Transverse colon (tissue), 4 donors: ENCODE results near the gene NME5. TPM values are rescaled to one million over a fixed set of nuclear protein-coding genes. Genes with fewer than 3 reads are reported as not detected.

Experiments
- DNase-seq: peaks from one replicate; pipeline ENCODE4 v3.0.0-alpha.2; 2019
- H3K27ac ChIP-seq, 4 donors: fragments of 200-600 bp; sonication (generic); 2 replicates each; pipeline ENCODE4 v1.5.1; 2016 to 2018; ENCODE audit warnings: inconsistent platforms in 4 of 4
- H3K27me3 ChIP-seq: fragments of 200-600 bp; sonication (generic); 2 replicates; pipeline ENCODE4 v1.5.1; 2017; ENCODE audit warnings: inconsistent platforms
- H3K36me3 ChIP-seq, 4 donors: fragments of 200-600 bp; sonication (generic); 2 replicates each; pipeline ENCODE4 v1.5.1; 2017 to 2019; ENCODE audit warnings: inconsistent platforms in 4 of 4
- H3K4me1 ChIP-seq, 4 donors: fragments of 200-600 bp; sonication (generic); 2 replicates each; pipeline ENCODE4 v1.5.1; 2017 to 2020; ENCODE audit warnings: inconsistent platforms in 4 of 4
- H3K4me3 ChIP-seq, 4 donors: fragments of 200-600 bp; sonication (generic); 1 replicate in 1 of 4; 2 replicates in 3 of 4; pipeline versions ENCODE4 v1.5.1 to v1.6.1; 2017 to 2019; ENCODE audit warnings: inconsistent platforms in 4 of 4
- H3K9me3 ChIP-seq, 2 donors: fragments of 200-600 bp; sonication (generic); 2 replicates each; pipeline ENCODE4 v1.5.1; 2017 to 2019; ENCODE audit warnings: inconsistent platforms in 2 of 2
- EP300 ChIP-seq: sonication (generic); formaldehyde crosslinking; IDR thresholded peaks from one replicate; pipeline ENCODE4 v1.6.1; 2017; ENCODE audit warnings: antibody characterized with exemption, low read depth
- POLR2A ChIP-seq: fragments of 450-650 bp; IDR thresholded peaks from one replicate; pipeline ENCODE4 v1.6.1; 2016; ENCODE audit warnings: antibody characterized with exemption, mild to moderate bottlenecking, moderate library complexity
- POLR2AphosphoS5 ChIP-seq, 3 donors: sonication (generic); formaldehyde crosslinking; IDR thresholded peaks; one replicate each; pipeline ENCODE4 v1.6.1; 2016; ENCODE audit warnings: antibody characterized with exemption in 3 of 3
- WGBS, 2 donors: methylation state at CpG; one replicate each; pipeline ENCODE4 v1.1.5; 2018; ENCODE audit warnings: low coverage in 1 of 2; 5-methylcytosine and 5-hydroxymethylcytosine counted together
- in situ Hi-C, 4 donors: fragments of 200-750 bp; cut with MboI; loops; one replicate each; pipeline versions ENCODE4 v1.15.0 to v1.15.1; 2017; ENCODE audit warnings: low sequenced_read_pairs in 3 of 4, low pct_ligation_motif_present in 1 of 4, low pct_unique_long_range_greater_than_20kb in 1 of 4
- intact Hi-C: fragments of 100-400 bp; cut with DNase I; formaldehyde crosslinking; loops from one replicate; pipeline ENCODE4 v1.15.1; 2023; ENCODE audit warnings: low total_unique reads
- total RNA-seq, 4 donors: library from RNA; depleted of rRNA; stranded (reverse); fragments of >200 nt; gene quantifications; one replicate each; pipeline ENCODE4 v1.1.0, GENCODE V29; 2016
- TF ChIP-seq, protein P1 (sequence below), 5 experiments: fragments of 200-600 bp in 3 of 5; fragments of 450-650 bp in 2 of 5; sonication (generic) in 3 of 5; IDR thresholded peaks; 1 replicate in 2 of 5; 2 replicates in 3 of 5; pipeline ENCODE4 v1.5.1; 2016 to 2017; ENCODE audit warnings: antibody characterized with exemption in 5 of 5, inconsistent platforms in 3 of 5, mild to moderate bottlenecking in 2 of 5, moderate library complexity in 1 of 5

Gene NME5
- total RNA-seq, 4 donors from 2014 or later = not detected

DNA sequence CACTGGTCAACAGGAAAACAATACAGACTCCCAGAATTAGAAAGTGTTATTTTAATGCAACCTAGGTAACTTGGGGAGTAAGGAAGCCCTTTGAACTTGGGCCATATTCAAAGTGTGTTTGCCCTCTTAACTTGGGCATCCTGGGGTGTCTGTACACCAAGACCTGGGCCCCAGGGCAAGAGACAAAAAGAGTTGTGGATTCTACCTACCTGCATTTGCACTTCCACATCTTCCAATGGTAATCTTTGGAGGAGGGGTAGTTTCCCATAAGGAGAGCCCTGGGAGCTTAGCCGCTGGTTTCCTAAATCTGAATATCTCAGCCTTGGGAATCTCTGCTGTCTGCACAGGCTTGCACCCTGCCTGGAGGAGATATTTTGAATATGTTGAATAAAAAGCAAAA, 46.9 kb downstream of the NME5 start:
- Histone ChIP-seq H3K9me3 (no peaks in the 10 kb centered on the region), H3K27me3 (peaks cover 6% of the 10 kb centered on the region), H3K36me3 (no peaks in the 10 kb centered on the region), H3K4me3 (no peak overlapping the region), H3K27ac (no peak overlapping the region), H3K4me1 (no peaks in the 10 kb centered on the region)
- DNase-seq = no peak
- TF ChIP-seq POLR2A = no peak
- TF ChIP-seq, protein P1, sequence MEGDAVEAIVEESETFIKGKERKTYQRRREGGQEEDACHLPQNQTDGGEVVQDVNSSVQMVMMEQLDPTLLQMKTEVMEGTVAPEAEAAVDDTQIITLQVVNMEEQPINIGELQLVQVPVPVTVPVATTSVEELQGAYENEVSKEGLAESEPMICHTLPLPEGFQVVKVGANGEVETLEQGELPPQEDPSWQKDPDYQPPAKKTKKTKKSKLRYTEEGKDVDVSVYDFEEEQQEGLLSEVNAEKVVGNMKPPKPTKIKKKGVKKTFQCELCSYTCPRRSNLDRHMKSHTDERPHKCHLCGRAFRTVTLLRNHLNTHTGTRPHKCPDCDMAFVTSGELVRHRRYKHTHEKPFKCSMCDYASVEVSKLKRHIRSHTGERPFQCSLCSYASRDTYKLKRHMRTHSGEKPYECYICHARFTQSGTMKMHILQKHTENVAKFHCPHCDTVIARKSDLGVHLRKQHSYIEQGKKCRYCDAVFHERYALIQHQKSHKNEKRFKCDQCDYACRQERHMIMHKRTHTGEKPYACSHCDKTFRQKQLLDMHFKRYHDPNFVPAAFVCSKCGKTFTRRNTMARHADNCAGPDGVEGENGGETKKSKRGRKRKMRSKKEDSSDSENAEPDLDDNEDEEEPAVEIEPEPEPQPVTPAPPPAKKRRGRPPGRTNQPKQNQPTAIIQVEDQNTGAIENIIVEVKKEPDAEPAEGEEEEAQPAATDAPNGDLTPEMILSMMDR (IDR thresholded peaks at IDR 0.05) = no peak
- TF ChIP-seq POLR2AphosphoS5 (IDR thresholded peaks at IDR 0.05) = no peak
- no peak for TF ChIP-seq EP300
- 86 to 100% methylated on average over 1 of the region's 1 CpG for WGBS, 2 donors
- in situ Hi-C loops (no loop called here), intact Hi-C loops (no loop called here)

DNA sequence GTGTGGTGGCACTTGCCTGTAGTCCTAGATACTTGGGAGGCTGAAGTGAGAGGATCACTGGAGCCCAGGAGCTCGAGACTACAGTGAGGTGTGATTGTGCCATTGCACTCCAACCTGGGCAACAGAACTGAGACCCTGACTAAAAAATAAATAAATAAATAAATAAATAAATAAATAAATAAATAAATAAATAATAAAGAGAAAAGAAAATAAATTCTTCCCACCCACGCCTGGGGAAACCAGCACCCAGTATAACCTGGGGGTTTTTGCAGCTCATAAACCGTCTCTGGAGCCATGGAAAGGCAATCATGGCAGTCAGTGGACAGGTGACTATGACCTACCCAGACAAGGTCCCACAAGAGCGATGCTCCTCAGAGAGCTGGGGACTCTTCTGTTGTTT, 47.5 kb downstream of the NME5 start:
- WGBS, 2 donors = 75% methylated on average over 4 of the region's 4 CpGs; no CpG with 5 or more reads in 1 of the 2 donors
- Histone ChIP-seq H3K27ac (no peak overlapping the region), H3K4me1 (no peaks in the 10 kb centered on the region), H3K27me3 (peaks cover 6% of the 10 kb centered on the region), H3K9me3 (no peaks in the 10 kb centered on the region), H3K4me3 (no peak overlapping the region), H3K36me3 (no peaks in the 10 kb centered on the region)
- intact Hi-C loops (no loop called here), in situ Hi-C loops (no loop called here)
- TF ChIP-seq POLR2AphosphoS5 (IDR thresholded peaks at IDR 0.05) (no peak), EP300 (no peak), POLR2A (no peak)
- TF ChIP-seq, protein P1 (IDR thresholded peaks at IDR 0.05) = no peak
- DNase-seq = no peak

DNA sequence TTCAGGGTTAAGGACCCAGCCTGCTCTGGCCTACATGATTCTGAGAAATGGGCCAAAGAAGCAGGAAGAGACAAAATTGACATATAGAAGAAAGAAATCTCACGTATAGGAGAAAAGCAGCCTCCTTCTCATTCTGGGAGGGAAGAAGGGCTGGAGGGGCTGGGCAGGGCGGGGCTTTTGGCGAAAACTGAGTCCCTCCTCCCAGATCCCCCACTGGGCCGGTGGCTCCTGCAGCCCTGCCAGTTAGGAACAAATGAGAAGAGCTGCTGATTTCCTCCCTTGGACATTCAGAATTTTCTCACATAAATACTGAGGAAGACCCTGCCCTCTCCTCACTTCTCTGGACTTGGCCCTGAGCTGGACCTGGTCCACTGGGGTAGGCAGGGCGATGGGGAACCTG, 55.5 kb downstream of the NME5 start, which contains the start of gene WNT8A:
WNT8A (plus strand) TSS at position 332 of the 400 bp plus-strand sequence. CDS start 95 bp downstream, outside the sequence.
- Histone ChIP-seq H3K9me3 (no peaks in the 10 kb centered on the region), H3K4me1 (no peaks in the 10 kb centered on the region), H3K36me3 (no peaks in the 10 kb centered on the region), H3K4me3 (no peak within 1 kb of the TSS), H3K27me3 (no peaks in the 10 kb centered on the region), H3K27ac (no peak within 1 kb of the TSS)
- intact Hi-C loops = no loop called here
- in situ Hi-C loops = no loop called here
- TF ChIP-seq, protein P1 (IDR thresholded peaks at IDR 0.05) = no peak
- TF ChIP-seq EP300 (no peak), POLR2A (no peak), POLR2AphosphoS5 (IDR thresholded peaks at IDR 0.05) (no peak)
- WGBS, 2 donors = 76 to 94% methylated on average over 3 to 5 of the region's 5 CpGs
- DNase-seq = no peak

DNA sequence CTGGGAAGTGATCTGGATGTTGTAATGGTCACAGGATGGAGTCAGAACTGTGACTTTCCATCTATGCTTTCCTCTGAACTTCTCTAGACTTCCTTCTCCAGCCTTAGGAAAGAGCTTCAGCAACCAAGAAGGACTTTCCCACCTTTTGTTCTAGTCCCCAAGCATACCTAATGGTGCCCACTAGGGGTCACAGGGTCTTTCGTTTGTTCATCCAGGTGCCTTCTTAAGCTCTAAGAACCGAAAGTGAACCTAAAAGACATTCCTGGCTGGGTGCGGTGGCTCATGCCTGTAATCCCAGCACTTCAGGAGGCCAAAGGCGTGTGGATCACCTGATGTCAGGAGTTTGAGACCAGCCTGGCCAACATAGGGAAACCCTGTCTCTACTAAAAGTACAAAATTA, 57.2 kb downstream of the NME5 start:
- TF ChIP-seq POLR2AphosphoS5 (IDR thresholded peaks at IDR 0.05) (no peak), POLR2A (no peak), EP300 (no peak)
- TF ChIP-seq, protein P1 (IDR thresholded peaks at IDR 0.05) = no peak
- Histone ChIP-seq H3K27ac (no peak overlapping the region), H3K27me3 (no peaks in the 10 kb centered on the region), H3K4me3 (no peak overlapping the region), H3K9me3 (no peaks in the 10 kb centered on the region), H3K36me3 (no peaks in the 10 kb centered on the region), H3K4me1 (no peaks in the 10 kb centered on the region)
- in situ Hi-C loops (no loop called here), intact Hi-C loops (no loop called here)
- WGBS, 2 donors = 86% methylated on average over 4 of the region's 4 CpGs; no CpG with 5 or more reads in 1 of the 2 donors
- no peak for DNase-seq
